ENCODE measurements around the gene VCPKMT.

The VCPKMT gene

GRCh38 chr14:50116181-50116956 lies at the start of gene VCPKMT:
TSS of gene VCPKMT (minus strand) at chr14:50116572. CDS start at chr14:50116552, 20 bp downstream.
- peak; percentile 71 for FAIRE-seq

- FAIRE-seq: no peak
Observed at GRCh38 chr14:50156111-50156510, 39.7 kb upstream of the VCPKMT start.

- no peak for FAIRE-seq
Observed at GRCh38 chr14:50148799-50149198, 32.4 kb upstream of the VCPKMT start.

- peak; percentile 73 for FAIRE-seq
Observed at GRCh38 chr14:50139192-50139591, 22.8 kb upstream of the VCPKMT start.

GRCh38 chr14:50127802-50128201 lies 11.4 kb upstream of the VCPKMT start:
- FAIRE-seq: no peak

GRCh38 chr14:50123062-50123461 lies 6.7 kb upstream of the VCPKMT start:
- FAIRE-seq: no peak

GRCh38 chr14:50122291-50122690 lies 5.9 kb upstream of the VCPKMT start:
- no peak for FAIRE-seq

- FAIRE-seq: no peak
Observed at GRCh38 chr14:50121486-50121885, 5.1 kb upstream of the VCPKMT start.

GRCh38 chr14:50117456-50117855 lies 1.1 kb upstream of the VCPKMT start:
- no peak for FAIRE-seq

GRCh38 chr14:50116966-50117365 lies 594 bp upstream of the VCPKMT start:
- FAIRE-seq: peak; percentile 69

- FAIRE-seq: no peak
Observed at GRCh38 chr14:50113381-50114035, 2.9 kb downstream of the VCPKMT start.

- no peak for FAIRE-seq
Observed at GRCh38 chr14:50110323-50111037, 5.9 kb downstream of the VCPKMT start.

GRCh38 chr14:50109342-50109741 lies 7.0 kb downstream of the VCPKMT start:
- FAIRE-seq: no peak

GRCh38 chr14:50107850-50108249 lies 8.5 kb downstream of the VCPKMT start:
- FAIRE-seq: no peak

- no peak for FAIRE-seq
Observed at GRCh38 chr14:50106178-50106577, 10.2 kb downstream of the VCPKMT start.

- no peak for FAIRE-seq
Observed at GRCh38 chr14:50103558-50103957, 12.8 kb downstream of the VCPKMT start.

GRCh38 chr14:50101417-50101816 lies 15.0 kb downstream of the VCPKMT start:
- no peak for FAIRE-seq

GRCh38 chr14:50100805-50101204 lies 15.6 kb downstream of the VCPKMT start:
- FAIRE-seq: no peak

GRCh38 chr14:50099335-50099734 lies 17.0 kb downstream of the VCPKMT start:
- FAIRE-seq: no peak

- FAIRE-seq: no peak
Observed at GRCh38 chr14:50095895-50096294, 20.5 kb downstream of the VCPKMT start.

- no peak for FAIRE-seq
Observed at GRCh38 chr14:50094056-50094755, 22.2 kb downstream of the VCPKMT start.

GRCh38 chr14:50093496-50093895 lies 22.9 kb downstream of the VCPKMT start:
- FAIRE-seq: no peak

- no peak for FAIRE-seq
Observed at GRCh38 chr14:50092006-50092555, 24.3 kb downstream of the VCPKMT start.

Data from islet of Langerhans (tissue), 1 donor.